ENCODE data around the gene LIMK2.

DNA sequence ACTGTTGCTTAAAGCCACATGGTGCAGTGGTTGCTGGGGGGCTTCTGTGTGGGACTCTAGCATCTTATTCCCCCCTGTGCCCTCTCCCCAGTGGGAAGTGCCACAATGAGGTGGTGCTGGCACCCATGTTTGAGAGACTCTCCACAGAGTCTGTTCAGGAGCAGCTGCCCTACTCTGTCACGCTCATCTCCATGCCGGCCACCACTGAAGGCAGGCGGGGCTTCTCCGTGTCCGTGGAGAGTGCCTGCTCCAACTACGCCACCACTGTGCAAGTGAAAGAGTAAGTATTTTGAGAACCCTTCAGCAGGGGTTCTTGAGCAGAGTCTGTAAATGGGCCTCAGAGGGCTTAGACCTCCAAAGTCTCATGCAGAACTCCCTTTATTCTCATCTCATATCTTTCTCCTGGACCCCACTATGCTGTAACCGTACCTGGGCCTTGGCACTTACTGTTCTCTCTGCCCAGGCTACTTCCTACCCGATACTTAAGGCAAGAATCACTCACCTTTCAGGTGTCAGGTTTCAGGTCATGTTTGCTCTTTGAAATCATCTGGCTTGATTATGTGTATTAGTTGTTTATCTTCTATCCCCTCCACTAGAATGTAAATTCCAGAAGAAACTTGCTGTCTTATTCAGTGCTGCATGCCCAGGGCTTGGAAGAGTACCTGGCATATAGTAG, 47.8 kb downstream of the LIMK2 start:
- TF ChIP-seq POLR2A (IDR thresholded peaks at IDR 0.05) (no peak), POLR2AphosphoS5 (IDR thresholded peaks at IDR 0.05) (no peak)
- TF ChIP-seq, protein P1, sequence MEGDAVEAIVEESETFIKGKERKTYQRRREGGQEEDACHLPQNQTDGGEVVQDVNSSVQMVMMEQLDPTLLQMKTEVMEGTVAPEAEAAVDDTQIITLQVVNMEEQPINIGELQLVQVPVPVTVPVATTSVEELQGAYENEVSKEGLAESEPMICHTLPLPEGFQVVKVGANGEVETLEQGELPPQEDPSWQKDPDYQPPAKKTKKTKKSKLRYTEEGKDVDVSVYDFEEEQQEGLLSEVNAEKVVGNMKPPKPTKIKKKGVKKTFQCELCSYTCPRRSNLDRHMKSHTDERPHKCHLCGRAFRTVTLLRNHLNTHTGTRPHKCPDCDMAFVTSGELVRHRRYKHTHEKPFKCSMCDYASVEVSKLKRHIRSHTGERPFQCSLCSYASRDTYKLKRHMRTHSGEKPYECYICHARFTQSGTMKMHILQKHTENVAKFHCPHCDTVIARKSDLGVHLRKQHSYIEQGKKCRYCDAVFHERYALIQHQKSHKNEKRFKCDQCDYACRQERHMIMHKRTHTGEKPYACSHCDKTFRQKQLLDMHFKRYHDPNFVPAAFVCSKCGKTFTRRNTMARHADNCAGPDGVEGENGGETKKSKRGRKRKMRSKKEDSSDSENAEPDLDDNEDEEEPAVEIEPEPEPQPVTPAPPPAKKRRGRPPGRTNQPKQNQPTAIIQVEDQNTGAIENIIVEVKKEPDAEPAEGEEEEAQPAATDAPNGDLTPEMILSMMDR (IDR thresholded peaks at IDR 0.05), result no peak

Measured in stomach (tissue), 4 donors.